LNCaP clone FGC (cell line): ENCODE data around the gene TMEM156.

Experiments
- DNase-seq: peaks from one replicate; pipeline ENCODE4 v3.0.0-alpha.2; 2011; ENCODE audit warnings: low read depth
- H3K4me3 ChIP-seq: 2 replicates; pipeline ENCODE4 v1.5.1; 2011; ENCODE audit warnings: mild to moderate bottlenecking, low read depth, low read length, control low read depth
- CTCF ChIP-seq: IDR thresholded peaks from 2 replicates; pipeline ENCODE4 v1.5.1; 2012; ENCODE audit warnings: mild to moderate bottlenecking; ENCODE audit not compliant: control insufficient read depth, insufficient read depth; ENCODE audit errors: extremely low read depth

Gene TMEM156

GRCh38 chr4:38920186-38920585 is 112.0 kb downstream of the TMEM156 start:
- TF ChIP-seq CTCF = no peak
- DNase-seq = no peak
- no peak overlapping the region for H3K4me3 ChIP-seq

- no peak for TF ChIP-seq CTCF
- H3K4me3 ChIP-seq = no peak overlapping the region
- no peak for DNase-seq
These were observed 112.7 kb downstream of the TMEM156 start for GRCh38 chr4:38919494-38919893.

- no peak overlapping the region for H3K4me3 ChIP-seq
- DNase-seq = no peak
- TF ChIP-seq CTCF = no peak
These were observed 114.7 kb downstream of the TMEM156 start for GRCh38 chr4:38917481-38918025.
